Activated CD8-positive, alpha-beta memory T cell treated with anti-CD3 and anti-CD28 coated beads for 24 hours (primary cell): ENCODE results near the gene DIP2A.
"Not testable (repeated sequence)": the region's sequence is repeated elsewhere in the genome, so short reads cannot be mapped to it uniquely, and the experiment has no call there.

ENCODE experiments used
- DNase-seq: peaks from one replicate; pipeline ENCODE4 v3.0.0-alpha.2; 2020

Gene DIP2A

GRCh38 chr21:46483300-46484295 is 24.9 kb downstream of the DIP2A start:
- no peak for DNase-seq

DNA sequence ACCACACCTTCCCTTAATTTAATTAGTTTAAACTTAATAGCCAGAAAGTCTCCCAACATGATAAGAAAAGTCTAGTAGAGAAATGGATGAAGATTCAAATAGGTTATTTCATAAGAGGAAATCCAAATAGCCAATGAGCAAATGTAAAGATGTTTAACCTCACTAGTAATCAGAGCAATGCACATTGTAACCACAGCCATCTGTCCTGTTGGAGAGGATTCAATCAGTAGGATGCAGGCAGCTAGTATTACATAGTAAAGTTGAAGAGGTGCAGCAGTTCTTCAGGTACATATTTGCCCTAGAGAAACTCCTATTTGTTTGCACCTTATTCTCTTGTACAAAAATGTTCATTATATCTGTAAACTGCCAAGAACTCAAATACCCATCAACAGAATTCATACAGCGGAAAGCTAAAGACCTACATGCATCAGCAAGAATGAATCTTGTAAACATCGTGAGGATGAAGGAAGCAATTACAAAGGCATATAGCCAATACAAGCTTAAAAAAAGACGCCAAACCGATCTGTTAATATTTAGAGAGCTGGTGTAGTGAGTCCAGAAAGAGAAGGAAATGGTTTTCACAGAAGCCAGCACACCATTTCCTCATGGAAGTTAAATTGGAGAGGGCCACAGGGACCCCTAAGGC is 27.9 kb downstream of the DIP2A start:
- DNase-seq: no peak

GRCh38 chr21:46489162-46489663 is 30.5 kb downstream of the DIP2A start:
- no peak for DNase-seq

DNA sequence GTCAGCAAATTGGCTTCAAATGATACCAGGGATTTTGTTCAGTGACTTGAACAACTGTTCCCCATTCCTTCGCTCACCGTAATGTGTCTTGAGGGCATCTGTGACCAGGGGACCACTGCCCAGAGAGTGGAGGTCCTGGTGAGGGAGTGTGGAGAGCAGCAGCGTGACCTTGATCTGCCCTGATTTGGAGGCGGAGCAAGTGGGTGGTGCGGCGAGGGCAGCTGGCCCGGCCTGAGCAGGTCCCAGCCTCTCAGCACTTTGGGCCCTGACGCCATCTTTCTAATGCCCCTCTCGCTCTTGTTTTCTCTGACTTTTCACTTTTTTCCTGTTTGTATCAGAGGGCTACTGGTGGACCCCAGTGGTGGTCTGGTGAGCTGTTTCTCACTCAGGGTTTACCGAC is 31.1 kb downstream of the DIP2A start:
- no peak for DNase-seq

DNA sequence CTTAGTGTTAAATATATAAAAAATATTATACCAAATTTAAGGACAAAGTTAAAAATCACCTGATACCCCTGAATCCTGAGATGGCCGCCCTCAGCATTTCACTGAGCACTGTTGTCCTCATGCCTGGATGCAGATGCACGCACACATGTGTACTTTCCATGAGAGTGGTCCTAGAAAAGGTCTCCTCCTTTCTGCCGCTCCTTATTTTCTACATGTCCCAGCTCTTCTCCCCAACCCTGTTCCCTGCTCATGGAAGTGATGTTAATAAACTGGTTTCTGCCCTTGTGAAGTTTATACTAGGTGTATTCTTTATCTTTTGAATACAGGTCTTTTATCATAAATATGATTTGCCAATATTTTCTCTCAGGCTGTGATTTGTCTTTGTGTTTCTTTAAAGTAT is 32.9 kb downstream of the DIP2A start:
- no peak for DNase-seq

DNA sequence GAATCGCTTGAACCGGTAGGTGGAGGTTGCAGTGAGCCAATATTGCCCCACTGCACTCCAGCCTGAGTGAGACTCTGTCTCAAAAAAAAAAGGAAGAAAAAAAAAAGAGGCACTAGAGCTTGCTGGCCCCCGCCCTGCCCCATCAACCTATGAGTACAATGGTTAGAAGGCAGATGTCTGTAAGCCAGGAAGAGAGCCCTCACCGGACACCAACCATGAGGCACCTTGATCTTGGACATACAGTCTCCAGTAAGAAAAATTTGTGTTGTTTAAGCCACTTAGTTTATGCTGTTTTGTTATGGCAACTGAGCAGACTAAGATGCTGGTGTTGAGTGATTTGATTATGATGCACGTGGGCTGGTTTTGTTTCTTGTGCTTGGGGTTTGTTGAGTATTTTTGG is 34.2 kb downstream of the DIP2A start:
- no peak for DNase-seq

DNA sequence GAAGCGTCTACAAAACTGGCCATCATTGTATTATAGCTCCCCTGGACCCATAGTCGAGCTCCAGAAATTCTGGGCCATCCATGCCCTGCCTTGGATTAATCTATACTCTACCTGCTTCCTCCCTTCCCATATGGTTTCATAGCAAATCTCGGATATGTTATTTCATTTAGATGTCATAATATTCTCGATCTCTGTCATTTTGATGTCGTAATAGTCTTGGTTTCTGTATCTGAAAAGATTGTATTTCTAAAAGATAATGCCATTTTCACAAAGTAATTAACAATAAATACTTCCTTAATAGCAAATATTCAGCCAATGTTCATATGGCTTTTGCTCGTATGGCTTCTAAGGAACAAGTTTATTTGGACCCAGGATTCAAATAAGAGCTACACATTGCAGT is 35.1 kb downstream of the DIP2A start:
- no peak for DNase-seq

DNA sequence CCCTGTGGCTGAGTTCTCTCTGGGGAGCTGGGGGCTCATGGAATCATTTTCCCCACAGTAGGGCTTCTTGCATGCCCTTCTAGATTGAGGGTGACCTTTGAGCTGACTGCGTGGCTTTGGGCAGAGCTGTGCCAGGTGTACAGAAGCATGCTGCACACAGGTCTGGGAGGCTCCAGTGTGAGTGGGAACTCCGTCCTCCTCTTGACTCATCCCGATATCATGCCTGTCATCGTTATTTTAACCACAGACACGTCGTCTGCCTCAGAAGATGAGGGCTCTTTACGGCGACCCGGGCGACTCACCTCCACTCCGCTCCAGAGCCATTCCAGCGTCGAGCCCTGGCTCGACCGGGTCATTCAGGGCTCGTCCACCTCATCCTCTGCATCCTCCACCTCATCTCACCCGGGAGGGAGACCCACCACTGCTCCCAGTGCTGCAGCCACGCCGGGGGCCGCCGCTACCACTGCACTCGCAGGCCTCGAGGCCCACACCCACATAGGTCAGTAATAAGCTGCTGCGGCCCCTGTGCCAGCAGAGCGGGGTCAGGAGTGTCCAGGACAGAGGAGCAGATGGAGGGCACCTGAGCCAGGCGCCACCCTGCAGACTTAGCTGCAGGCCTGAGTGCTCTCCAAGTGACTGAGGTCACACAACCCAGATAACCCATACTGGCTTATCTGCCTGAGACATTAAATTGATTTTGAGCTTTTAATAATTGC is 39.8 kb downstream of the DIP2A start:
- no peak for DNase-seq

DNA sequence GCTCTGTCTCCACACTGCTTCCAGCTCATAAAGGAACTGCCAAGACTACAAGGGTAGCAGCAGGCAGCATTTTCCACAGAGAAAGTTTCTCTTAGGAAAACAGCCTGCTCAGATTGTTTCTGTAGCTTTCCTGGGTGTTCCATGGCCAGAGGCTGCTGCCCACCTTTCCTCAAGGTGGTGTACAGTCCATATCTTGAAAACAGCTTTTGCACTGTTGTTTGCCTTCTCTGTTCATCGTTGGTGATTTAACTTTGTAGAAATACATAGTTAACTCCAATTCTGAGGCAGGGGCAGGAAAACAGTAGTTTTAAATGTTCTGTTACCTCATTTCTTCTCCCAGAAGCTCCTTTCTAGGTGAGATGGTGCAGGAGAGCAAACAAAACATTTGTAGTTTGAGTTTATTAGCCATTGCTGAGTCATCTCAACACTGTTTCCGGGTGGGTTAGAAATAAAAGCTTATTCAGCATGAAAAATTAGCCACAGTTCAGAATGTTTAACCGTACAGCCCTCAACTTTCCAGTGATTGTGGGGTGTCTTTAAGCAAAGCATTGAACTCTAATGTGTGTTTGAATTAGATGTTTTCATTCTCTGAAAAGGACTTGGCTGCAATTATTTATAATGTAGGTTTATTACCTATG is 41.7 kb downstream of the DIP2A start:
- no peak for DNase-seq

DNA sequence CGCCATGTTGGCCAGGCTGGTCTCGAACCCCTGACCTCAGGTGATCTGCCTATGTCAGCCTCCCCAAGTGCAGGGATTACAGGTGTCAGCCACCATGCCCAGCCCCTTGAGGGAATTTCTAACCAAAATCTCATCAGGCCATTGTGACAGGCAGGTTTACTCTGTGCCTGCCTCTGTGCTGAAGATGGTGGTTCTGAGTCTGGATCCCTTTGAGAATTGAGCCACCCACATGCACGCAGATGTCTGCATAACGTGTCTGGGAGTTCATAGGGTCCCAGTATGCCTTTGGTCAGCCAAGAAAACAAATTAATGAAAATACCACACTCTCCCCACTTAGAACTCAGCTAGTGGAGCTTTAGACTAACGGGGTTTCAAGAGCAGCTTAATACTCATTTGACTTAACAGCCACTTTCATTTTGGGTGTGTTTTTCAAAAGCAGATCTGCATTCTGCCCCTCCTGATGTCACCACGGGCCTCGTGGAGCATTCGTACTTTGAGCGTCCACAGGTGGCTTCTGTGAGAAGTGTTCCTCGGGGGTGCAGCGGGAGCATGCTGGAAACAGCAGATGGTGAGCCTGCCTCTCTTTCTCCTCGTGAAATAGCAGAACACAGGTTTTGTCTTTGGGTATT is 45.3 kb downstream of the DIP2A start:
- DNase-seq: no peak

DNA sequence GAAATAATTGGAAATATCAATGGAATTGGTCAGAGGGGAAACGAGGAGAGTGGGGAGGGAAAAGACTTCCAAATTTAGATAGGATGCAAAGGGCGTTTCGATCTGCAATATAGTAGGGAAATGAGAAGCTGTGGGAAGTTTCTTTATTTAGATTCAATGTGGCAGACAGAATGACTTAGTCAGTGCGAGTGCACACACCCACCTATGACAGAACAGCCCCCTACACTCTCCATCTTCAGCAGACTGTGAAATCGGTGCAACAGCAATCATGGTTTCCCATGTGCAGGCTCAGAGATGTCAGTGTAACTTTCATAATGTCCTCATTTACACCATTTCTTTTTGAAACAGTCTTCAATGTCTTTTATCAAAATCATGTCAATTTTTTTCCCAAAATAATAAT is 46.0 kb downstream of the DIP2A start:
- no peak for DNase-seq

- DNase-seq: no peak
Measured at GRCh38 chr21:46507562-46507961, 48.9 kb downstream of the DIP2A start.

- DNase-seq: no peak
Measured at GRCh38 chr21:46509741-46510502, 51.2 kb downstream of the DIP2A start.

GRCh38 chr21:46515109-46515508 is 56.4 kb downstream of the DIP2A start:
- no peak for DNase-seq

DNA sequence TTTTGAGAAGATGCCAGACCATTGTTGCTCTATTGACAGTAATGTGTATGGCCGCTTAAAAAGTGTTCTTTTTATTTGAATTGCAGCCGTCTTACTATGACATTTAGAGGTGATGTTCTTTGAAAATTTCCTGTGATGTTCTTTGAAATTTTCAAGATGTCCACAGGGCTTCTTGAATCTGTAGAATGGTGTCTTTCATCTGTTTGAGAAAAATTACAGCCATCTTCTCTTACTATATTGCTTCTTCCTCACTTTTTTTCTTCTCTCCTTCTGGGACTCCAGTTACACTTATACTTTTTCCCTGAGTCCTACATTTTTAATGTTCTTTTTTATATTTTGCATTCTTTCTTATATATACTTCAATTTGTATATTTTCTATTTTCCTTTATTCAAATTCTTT is 57.4 kb downstream of the DIP2A start:
- no peak for DNase-seq

- DNase-seq: no peak
Measured at GRCh38 chr21:46517361-46517760, 58.7 kb downstream of the DIP2A start.

DNA sequence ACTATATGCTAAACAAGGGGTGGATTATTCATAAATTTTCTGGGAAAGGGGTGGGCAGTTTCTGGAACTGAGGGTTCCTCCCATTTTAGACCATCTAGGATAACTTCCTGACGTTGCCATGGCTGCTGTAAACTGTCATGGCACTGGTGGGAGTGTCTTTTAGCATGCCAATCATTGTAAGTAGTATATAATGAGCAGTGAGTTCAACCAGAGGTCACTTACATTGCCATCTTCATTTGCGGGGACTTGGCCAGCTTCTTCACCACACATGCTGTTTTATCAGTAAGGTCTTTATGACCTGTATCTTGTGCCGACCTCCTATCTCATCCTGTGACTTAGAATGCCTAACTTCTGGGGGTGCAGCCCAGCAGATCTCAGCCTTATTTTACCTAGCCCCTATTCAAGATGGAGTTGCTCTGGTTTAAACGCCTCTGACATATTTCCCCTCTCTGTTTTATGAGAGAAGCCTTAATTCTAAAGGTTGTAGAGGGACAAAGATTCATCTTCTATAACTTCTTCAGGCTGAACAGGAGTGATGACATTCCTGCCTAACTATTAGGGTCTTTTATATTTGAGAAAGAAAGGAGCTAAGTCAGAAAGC is 60.4 kb downstream of the DIP2A start:
- no peak for DNase-seq

DNA sequence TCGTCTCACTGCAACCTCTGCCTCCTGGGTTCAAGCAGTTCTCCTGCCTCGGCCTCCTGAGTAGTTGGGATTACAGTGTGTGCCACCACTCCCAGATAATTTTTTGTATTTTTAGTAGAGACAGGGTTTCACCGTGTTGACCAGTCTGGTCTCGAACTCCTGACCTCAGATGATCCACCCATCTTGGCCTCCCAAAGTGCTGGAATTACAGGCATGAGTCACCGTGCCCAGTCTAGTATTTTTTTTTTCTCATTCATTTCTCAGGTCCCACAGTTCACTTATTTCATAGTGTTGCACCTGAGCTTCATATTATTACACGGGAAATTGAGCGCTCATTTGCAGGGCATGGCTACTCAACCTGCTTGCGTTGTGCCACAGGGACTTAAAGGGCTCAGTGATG is 68.7 kb downstream of the DIP2A start:
- not testable (repeated sequence) for DNase-seq

DNA sequence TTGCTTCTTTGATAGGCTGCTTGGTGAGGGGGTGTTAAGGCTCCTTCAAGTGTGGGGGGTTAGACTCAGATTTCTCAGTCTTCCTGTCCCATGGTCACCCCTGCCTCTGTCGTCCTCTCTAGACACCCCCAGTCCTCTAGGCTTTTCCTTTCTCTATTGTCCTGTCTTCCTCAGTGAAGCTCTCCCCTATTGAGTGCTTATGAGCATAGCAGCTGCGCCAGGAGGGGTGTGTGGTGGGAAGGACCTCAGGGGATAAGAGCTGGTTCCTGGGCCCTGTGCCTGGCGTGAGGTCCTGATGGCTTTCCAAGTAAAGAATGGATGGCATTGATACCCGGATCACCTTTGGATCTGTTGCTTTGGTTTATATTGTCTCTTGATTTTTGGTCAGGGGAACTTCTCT is 69.1 kb downstream of the DIP2A start:
- no peak for DNase-seq

DNA sequence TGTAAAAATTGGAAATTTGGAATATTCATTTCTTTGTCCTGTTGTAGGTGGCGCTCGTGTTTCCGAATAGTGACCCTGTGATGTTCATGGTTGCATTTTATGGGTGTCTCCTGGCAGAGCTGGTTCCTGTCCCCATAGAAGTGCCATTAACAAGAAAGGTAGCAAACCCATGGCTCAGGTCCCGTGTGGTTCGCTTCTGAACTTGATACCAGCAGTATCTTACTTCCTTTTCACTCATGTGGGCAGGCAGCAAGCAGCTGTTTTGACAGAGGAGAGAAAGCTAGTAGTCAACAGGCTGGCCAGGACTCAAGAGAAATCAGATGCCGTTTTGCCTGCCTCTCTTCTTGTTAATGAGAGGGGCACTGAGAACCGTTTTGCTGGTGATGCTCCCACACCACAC is 73.4 kb downstream of the DIP2A start:
- no peak for DNase-seq

DNA sequence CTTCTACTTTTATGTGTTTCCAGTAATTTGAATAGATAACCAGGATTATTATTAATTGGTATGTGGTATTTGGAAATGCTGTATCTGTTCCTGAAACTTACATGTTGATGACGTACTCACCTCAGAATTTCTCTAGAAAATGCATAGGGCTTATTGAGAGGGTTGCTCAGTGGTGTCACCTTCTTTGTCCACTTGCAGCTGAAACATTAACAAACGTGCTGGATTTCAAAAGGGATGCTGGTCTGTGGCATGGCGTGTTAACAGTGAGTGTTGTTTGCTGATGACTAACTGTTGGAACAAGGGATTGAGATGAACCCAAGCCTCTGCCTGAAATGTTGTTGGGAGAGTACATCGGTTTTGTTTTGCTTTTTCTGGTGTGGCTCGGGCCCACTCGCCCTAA is 78.3 kb downstream of the DIP2A start:
- no peak for DNase-seq
